Smooth muscle cell of bladder (primary cell): ENCODE results near the gene PLK2. TPM values are rescaled to one million over a fixed set of nuclear protein-coding genes. Genes with fewer than 3 reads are reported as not detected.

Experiments used
- total RNA-seq: library from RNA; depleted of rRNA; stranded (reverse); fragments of >200 nt; gene quantifications from 2 replicates; pipeline ENCODE4 v1.2.3, GENCODE V29; 2014

The PLK2 gene
- total RNA-seq: 271 and 524 TPM in 2 replicates

GRCh38 chr5:58460002-58460731 lies at the start of gene PLK2:
TSS of gene PLK2 (minus strand) at chr5:58460086. CDS start at chr5:58459959, 127 bp downstream.

GRCh38 chr5:58491216-58491892 lies 31.5 kb upstream of the PLK2 start, which contains the start of gene GAPT:
TSS of gene GAPT (plus strand) at chr5:58491435. CDS start at chr5:58494537, 3,102 bp downstream.

Other genes with a start within 250 kb of the PLK2 start
- gene GAPT, start 31.3 kb upstream of the PLK2 start, total RNA-seq: not detected in 2 replicates
- under 0.01 TPM in 1 of 2 replicates, not detected in the other for gene RAB3C, start 123.0 kb upstream of the PLK2 start, total RNA-seq